ENCODE measurements around the gene NT5C.
A peak's percentile ranks its signal among the peaks of the same experiment; 100 is the strongest.

Gene NT5C

GRCh38 chr17:75114552-75115314, 16.8 kb downstream of the NT5C start:
- DNase-seq: no peak

- DNase-seq: peak; percentile 91
Measured at GRCh38 chr17:75113798-75114551, 17.6 kb downstream of the NT5C start.

GRCh38 chr17:75111777-75112335, 19.7 kb downstream of the NT5C start:
- DNase-seq: peak; percentile 6

GRCh38 chr17:75110234-75110937, 21.2 kb downstream of the NT5C start:
- peak; percentile 25 for DNase-seq

GRCh38 chr17:75109407-75110233, 21.9 kb downstream of the NT5C start, which contains the start of gene ARMC7:
Gene ARMC7 (plus strand): TSS chr17:75109969. CDS start chr17:75110289, 320 bp downstream.
- DNase-seq: peak; percentile 92

GRCh38 chr17:75109046-75109406, 22.5 kb downstream of the NT5C start:
- peak; percentile 33 for DNase-seq

GRCh38 chr17:75108193-75108592, 23.3 kb downstream of the NT5C start:
- DNase-seq: peak; percentile 6

GRCh38 chr17:75105126-75106080, 26.1 kb downstream of the NT5C start:
- DNase-seq: no peak

GRCh38 chr17:75103601-75104554, 27.7 kb downstream of the NT5C start:
- DNase-seq: no peak

GRCh38 chr17:75102385-75102821, 29.1 kb downstream of the NT5C start:
- no peak for DNase-seq

- DNase-seq: no peak
Measured at GRCh38 chr17:75099881-75100595, 31.5 kb downstream of the NT5C start.

- DNase-seq: no peak
Measured at GRCh38 chr17:75098861-75099260, 32.7 kb downstream of the NT5C start.

- DNase-seq: no peak
Measured at GRCh38 chr17:75097865-75098264, 33.7 kb downstream of the NT5C start.

GRCh38 chr17:75096082-75096625, 35.4 kb downstream of the NT5C start:
- peak; percentile 66 for DNase-seq

GRCh38 chr17:75094871-75095399, 36.6 kb downstream of the NT5C start:
- no peak for DNase-seq

- DNase-seq: no peak
Measured at GRCh38 chr17:75093548-75094158, 37.9 kb downstream of the NT5C start.

- no peak for DNase-seq
Measured at GRCh38 chr17:75091855-75092327, 39.7 kb downstream of the NT5C start.

Data from right hindlimb (tissue), 1 donor.